DMS153 treated with DMSO at 0.1 percent for 48 hours (cell line): ENCODE measurements around the gene MRTO4.
"Not testable (repeated sequence)": the region's sequence is repeated elsewhere in the genome, so short reads cannot be mapped to it uniquely, and the experiment has no call there.

Source experiments
- DNase-seq: peaks from one replicate; lab custom pipeline; 2025; ENCODE audit not compliant: unreplicated experiment; lab: John Stamatoyannopoulos, UW

MRTO4 gene

GRCh38 chr1:19269427-19270342 is 18.1 kb downstream of the MRTO4 start:
- DNase-seq, result not testable (repeated sequence)

GRCh38 chr1:19270343-19270730 is 18.7 kb downstream of the MRTO4 start:
- DNase-seq, result not testable (repeated sequence)

- no peak for DNase-seq
Measured at GRCh38 chr1:19272064-19272463, 20.5 kb downstream of the MRTO4 start.

GRCh38 chr1:19273106-19273843 is 21.7 kb downstream of the MRTO4 start:
- DNase-seq, result no peak

GRCh38 chr1:19273844-19274531 is 22.4 kb downstream of the MRTO4 start:
- not testable (repeated sequence) for DNase-seq

- no peak for DNase-seq
Measured at GRCh38 chr1:19274636-19275035, 23.0 kb downstream of the MRTO4 start.

- no peak for DNase-seq
Measured at GRCh38 chr1:19283891-19284290, 32.3 kb downstream of the MRTO4 start.

- no peak for DNase-seq
Measured at GRCh38 chr1:19284881-19285280, 33.3 kb downstream of the MRTO4 start.

- not testable (repeated sequence) for DNase-seq
Measured at GRCh38 chr1:19285366-19285765, 33.8 kb downstream of the MRTO4 start.

- not testable (repeated sequence) for DNase-seq
Measured at GRCh38 chr1:19285807-19286206, 34.2 kb downstream of the MRTO4 start.

GRCh38 chr1:19287436-19288185 is 36.0 kb downstream of the MRTO4 start:
- DNase-seq, result no peak

- DNase-seq, result peak; percentile 5
Measured at GRCh38 chr1:19288324-19289241, 37.0 kb downstream of the MRTO4 start, which contains the start of gene AKR7A3. AKR7A3 (minus strand) TSS chr1:19288770; CDS start chr1:19288709, 61 bp downstream.

GRCh38 chr1:19289244-19289643 is 37.6 kb downstream of the MRTO4 start:
- DNase-seq, result no peak

GRCh38 chr1:19294638-19295037 is 43.0 kb downstream of the MRTO4 start:
- no peak for DNase-seq

GRCh38 chr1:19300211-19300610 is 48.6 kb downstream of the MRTO4 start:
- DNase-seq, result no peak

GRCh38 chr1:19304081-19304480 is 52.5 kb downstream of the MRTO4 start:
- not testable (repeated sequence) for DNase-seq

GRCh38 chr1:19305880-19306279 is 54.3 kb downstream of the MRTO4 start:
- DNase-seq, result no peak

GRCh38 chr1:19306941-19307340 is 55.3 kb downstream of the MRTO4 start:
- no peak for DNase-seq

- DNase-seq, result no peak
Measured at GRCh38 chr1:19307794-19308508, 56.3 kb downstream of the MRTO4 start.
